ENCODE measurements around the gene ALG2. TPM values are rescaled to one million over a fixed set of nuclear protein-coding genes. Genes with fewer than 3 reads are reported as not detected.
A peak's percentile ranks its signal among the peaks of the same experiment; 100 is the strongest.

Gene ALG2
- total and polyA plus RNA-seq, 2 of the 13 experiments (the other 11 are each of a cell fraction or from before 2014, with no cell fraction given) = 46.2 to 49.0 TPM

DNA sequence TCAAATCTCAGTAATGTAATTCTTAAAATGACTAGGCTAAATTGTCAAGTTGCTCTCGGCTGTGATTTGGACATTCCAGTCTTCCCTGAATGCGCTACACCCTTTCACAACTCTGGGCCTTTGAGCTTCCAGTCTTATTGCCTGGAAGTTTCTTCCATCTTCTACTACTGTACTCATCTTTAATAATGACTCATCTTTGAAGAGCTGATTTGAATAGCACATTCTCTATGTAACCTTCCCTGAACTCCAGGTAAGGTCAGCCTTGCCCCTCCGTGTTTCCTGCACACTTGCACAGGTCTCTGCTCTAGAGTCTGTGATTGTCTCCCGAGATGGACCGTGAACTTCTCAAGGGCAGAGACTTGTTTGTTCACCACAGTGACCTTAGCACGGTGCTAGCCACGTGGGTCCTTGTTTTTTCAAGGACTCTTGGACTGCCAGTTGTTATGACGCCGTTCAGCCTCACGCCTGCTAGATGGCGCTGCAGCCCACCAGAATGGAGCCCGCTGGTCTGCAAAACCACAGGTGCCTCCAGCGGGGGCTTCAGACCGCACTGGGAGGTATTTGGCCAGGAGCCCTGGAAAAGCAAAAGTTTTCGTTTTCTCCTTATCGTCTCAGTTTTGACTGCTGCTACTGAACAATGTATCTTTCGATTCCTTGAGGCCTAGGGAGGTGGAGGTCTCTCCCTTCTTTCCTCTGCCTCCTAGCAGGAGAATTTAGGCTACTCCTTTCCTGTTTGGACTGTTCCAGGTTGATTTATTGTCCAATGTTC lies 44.7 kb upstream of the ALG2 start (continued):
- TF ChIP-seq THAP11 (CRISPR knock-in tag; IDR thresholded peaks at IDR 0.05) = peak; percentile 47; the same call in 1 of the 2 replicates
- TF ChIP-seq SAP130 (CRISPR knock-in tag; IDR thresholded peaks at IDR 0.05; ENCODE audit: low read depth) = peak; percentile 56
- TF ChIP-seq RAD21 (CRISPR knock-in tag; IDR thresholded peaks at IDR 0.05) = peak; percentile 87
- 0 out of 2 replicates have a peak, but pooled peaks have one; percentile 42 for TF ChIP-seq TGIF2 (CRISPR knock-in tag; IDR thresholded peaks at IDR 0.05)
- TF ChIP-seq, protein P1, sequence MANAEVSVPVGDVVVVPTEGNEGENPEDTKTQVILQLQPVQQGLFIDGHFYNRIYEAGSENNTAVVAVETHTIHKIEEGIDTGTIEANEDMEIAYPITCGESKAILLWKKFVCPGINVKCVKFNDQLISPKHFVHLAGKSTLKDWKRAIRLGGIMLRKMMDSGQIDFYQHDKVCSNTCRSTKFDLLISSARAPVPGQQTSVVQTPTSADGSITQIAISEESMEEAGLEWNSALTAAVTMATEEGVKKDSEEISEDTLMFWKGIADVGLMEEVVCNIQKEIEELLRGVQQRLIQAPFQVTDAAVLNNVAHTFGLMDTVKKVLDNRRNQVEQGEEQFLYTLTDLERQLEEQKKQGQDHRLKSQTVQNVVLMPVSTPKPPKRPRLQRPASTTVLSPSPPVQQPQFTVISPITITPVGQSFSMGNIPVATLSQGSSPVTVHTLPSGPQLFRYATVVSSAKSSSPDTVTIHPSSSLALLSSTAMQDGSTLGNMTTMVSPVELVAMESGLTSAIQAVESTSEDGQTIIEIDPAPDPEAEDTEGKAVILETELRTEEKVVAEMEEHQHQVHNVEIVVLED (CRISPR knock-in tag; IDR thresholded peaks at IDR 0.05; ENCODE audit: borderline replicate concordance) = peak; percentile 44; the same call in 1 of the 2 replicates
- 0 out of 2 replicates have a peak, but pooled peaks have one; percentile 28 for TF ChIP-seq SMARCC2 (IDR thresholded peaks at IDR 0.05)
- TF ChIP-seq ZNF788 (CRISPR knock-in tag; IDR thresholded peaks at IDR 0.05; ENCODE audit: borderline replicate concordance) = peak; percentile 43; the same call in 1 of the 2 replicates
- TF ChIP-seq, protein P2, sequence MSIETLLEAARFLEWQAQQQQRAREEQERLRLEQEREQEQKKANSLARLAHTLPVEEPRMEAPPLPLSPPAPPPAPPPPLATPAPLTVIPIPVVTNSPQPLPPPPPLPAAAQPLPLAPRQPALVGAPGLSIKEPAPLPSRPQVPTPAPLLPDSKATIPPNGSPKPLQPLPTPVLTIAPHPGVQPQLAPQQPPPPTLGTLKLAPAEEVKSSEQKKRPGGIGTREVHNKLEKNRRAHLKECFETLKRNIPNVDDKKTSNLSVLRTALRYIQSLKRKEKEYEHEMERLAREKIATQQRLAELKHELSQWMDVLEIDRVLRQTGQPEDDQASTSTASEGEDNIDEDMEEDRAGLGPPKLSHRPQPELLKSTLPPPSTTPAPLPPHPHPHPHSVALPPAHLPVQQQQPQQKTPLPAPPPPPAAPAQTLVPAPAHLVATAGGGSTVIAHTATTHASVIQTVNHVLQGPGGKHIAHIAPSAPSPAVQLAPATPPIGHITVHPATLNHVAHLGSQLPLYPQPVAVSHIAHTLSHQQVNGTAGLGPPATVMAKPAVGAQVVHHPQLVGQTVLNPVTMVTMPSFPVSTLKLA (IDR thresholded peaks at IDR 0.05) = peak; percentile 20; the same call in 1 of the 2 replicates
- peak; percentile 94 for TF ChIP-seq ESRRA (CRISPR knock-in tag; IDR thresholded peaks at IDR 0.05; ENCODE audit: low read depth)
- TF ChIP-seq ZBTB42 (CRISPR knock-in tag; IDR thresholded peaks at IDR 0.05) = no peak
- TF ChIP-seq ZNF660 (CRISPR knock-in tag; IDR thresholded peaks at IDR 0.05; ENCODE audit: borderline replicate concordance, low read depth) = no peak
- peak; percentile 62; the same call in 1 of the 2 replicates for TF ChIP-seq BCL6 (CRISPR knock-in tag; IDR thresholded peaks at IDR 0.05)
- no peak for TF ChIP-seq ZNF768 (CRISPR knock-in tag; IDR thresholded peaks at IDR 0.05)
- no peak for TF ChIP-seq ZNF292 (CRISPR knock-in tag; IDR thresholded peaks at IDR 0.05; ENCODE audit: borderline replicate concordance, low read depth)
- TF ChIP-seq SATB2 (CRISPR knock-in tag; IDR thresholded peaks at IDR 0.05) = no peak
- TF ChIP-seq RARA (CRISPR knock-in tag; IDR thresholded peaks at IDR 0.05) = peak; percentile 87
- peak; percentile 30; the same call in 1 of the 2 replicates for TF ChIP-seq CEBPG (CRISPR knock-in tag; IDR thresholded peaks at IDR 0.05)
- TF ChIP-seq MIXL1 (CRISPR knock-in tag; IDR thresholded peaks at IDR 0.05) = 0 out of 2 replicates have a peak, but pooled peaks have one; percentile 16
- TF ChIP-seq NFKB2 (CRISPR knock-in tag; IDR thresholded peaks at IDR 0.05; ENCODE audit: borderline replicate concordance) = peak; percentile 31; the same call in 1 of the 2 replicates
- TF ChIP-seq SMAD9 (CRISPR knock-in tag; IDR thresholded peaks at IDR 0.05) = no peak
- 0 out of 2 replicates have a peak, but pooled peaks have one; percentile 66 for TF ChIP-seq ZNF766 (CRISPR knock-in tag; IDR thresholded peaks at IDR 0.05; ENCODE audit: borderline replicate concordance)
- 0 out of 2 replicates have a peak, but pooled peaks have one; percentile 35 for TF ChIP-seq ELF3 (CRISPR knock-in tag; IDR thresholded peaks at IDR 0.05)
- TF ChIP-seq, protein P3, sequence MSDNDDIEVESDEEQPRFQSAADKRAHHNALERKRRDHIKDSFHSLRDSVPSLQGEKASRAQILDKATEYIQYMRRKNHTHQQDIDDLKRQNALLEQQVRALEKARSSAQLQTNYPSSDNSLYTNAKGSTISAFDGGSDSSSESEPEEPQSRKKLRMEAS (IDR thresholded peaks at IDR 0.05) = peak; percentile 79
- 0 out of 2 replicates have a peak, but pooled peaks have one; percentile 31 for TF ChIP-seq ZNF160 (CRISPR knock-in tag; IDR thresholded peaks at IDR 0.05)
- TF ChIP-seq KDM2A (CRISPR knock-in tag; IDR thresholded peaks at IDR 0.05; ENCODE audit: borderline replicate concordance, low read depth) = peak; percentile 53; the same call in 1 of the 2 replicates
- TF ChIP-seq, protein P4, sequence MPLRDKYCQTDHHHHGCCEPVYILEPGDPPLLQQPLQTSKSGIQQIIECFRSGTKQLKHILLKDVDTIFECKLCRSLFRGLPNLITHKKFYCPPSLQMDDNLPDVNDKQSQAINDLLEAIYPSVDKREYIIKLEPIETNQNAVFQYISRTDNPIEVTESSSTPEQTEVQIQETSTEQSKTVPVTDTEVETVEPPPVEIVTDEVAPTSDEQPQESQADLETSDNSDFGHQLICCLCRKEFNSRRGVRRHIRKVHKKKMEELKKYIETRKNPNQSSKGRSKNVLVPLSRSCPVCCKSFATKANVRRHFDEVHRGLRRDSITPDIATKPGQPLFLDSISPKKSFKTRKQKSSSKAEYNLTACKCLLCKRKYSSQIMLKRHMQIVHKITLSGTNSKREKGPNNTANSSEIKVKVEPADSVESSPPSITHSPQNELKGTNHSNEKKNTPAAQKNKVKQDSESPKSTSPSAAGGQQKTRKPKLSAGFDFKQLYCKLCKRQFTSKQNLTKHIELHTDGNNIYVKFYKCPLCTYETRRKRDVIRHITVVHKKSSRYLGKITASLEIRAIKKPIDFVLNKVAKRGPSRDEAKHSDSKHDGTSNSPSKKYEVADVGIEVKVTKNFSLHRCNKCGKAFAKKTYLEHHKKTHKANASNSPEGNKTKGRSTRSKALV (CRISPR knock-in tag; IDR thresholded peaks at IDR 0.05) = no peak
- peak; percentile 30; the same call in 1 of the 2 replicates for TF ChIP-seq TARDBP (CRISPR knock-in tag; IDR thresholded peaks at IDR 0.05)

Data from HepG2 (cell line).